GM23338 (cell line): Measurements from ENCODE around the gene FARS2. TPM values are rescaled to one million over a fixed set of nuclear protein-coding genes. Genes with fewer than 3 reads are reported as not detected.
"Not testable (repeated sequence)": the region's sequence is repeated elsewhere in the genome, so short reads cannot be mapped to it uniquely, and the experiment has no call there.

Experiments used
- ATAC-seq: fragments of 200-7000 bp; cut with Tn5 transposase; 3 replicates; pipeline ENCODE4 v1.9.1; 2020
- DNase-seq: peaks from one replicate; pipeline ENCODE4 v3.0.0-alpha.2; 2015; ENCODE audit warnings: low spot score
- H2AFZ ChIP-seq: fragments of 200-600 bp; sonication (generic); 2 replicates; pipeline ENCODE4 v1.8.0; 2016; ENCODE audit warnings: antibody characterized with exemption, mild to moderate bottlenecking, moderate library complexity
- H3F3A ChIP-seq: fragments of 200-600 bp; sonication (generic); replicated peaks from 2 replicates; pipeline ENCODE4 v1.8.0; 2017; ENCODE audit warnings: antibody characterized with exemption, mixed run types, low read depth
- H3K27ac ChIP-seq: fragments of 200-600 bp; sonication (generic); 2 replicates; pipeline ENCODE4 v1.6.1; 2016; ENCODE audit warnings: low read depth
- H3K27me3 ChIP-seq: fragments of 200-600 bp; sonication (generic); 2 replicates; pipeline ENCODE4 v1.8.0; 2016; ENCODE audit warnings: mild to moderate bottlenecking, mixed run types, moderate library complexity; ENCODE audit not compliant: insufficient read depth
- H3K36me3 ChIP-seq: fragments of 200-600 bp; sonication (generic); 2 replicates; pipeline ENCODE4 v1.8.0; 2016; ENCODE audit warnings: mild to moderate bottlenecking; ENCODE audit not compliant: insufficient read depth
- H3K4me1 ChIP-seq: fragments of 200-600 bp; sonication (generic); 2 replicates; pipeline ENCODE4 v1.8.0; 2016; ENCODE audit warnings: mild to moderate bottlenecking, moderate library complexity; ENCODE audit not compliant: insufficient read depth
- H3K4me2 ChIP-seq: fragments of 200-600 bp; sonication (generic); 2 replicates; pipeline ENCODE4 v1.7.1; 2017; ENCODE audit warnings: mixed run types
- H3K4me3 ChIP-seq: fragments of 200-600 bp; sonication (generic); 2 replicates; pipeline ENCODE4 v1.6.1; 2016; ENCODE audit warnings: mixed run types
- H3K79me2 ChIP-seq: fragments of 200-600 bp; sonication (generic); replicated peaks from 2 replicates; pipeline ENCODE4 v1.8.0; 2017; ENCODE audit warnings: mild to moderate bottlenecking; ENCODE audit not compliant: insufficient read depth
- H3K9me2 ChIP-seq: fragments of 200-600 bp; sonication (generic); 2 replicates; pipeline ENCODE4 v1.8.0; 2017; ENCODE audit not compliant: insufficient read depth
- H4K20me1 ChIP-seq: fragments of 200-600 bp; sonication (generic); replicated peaks from 2 replicates; pipeline ENCODE4 v1.8.0; 2017; ENCODE audit warnings: mild to moderate bottlenecking; ENCODE audit not compliant: insufficient read depth
- H3K27ac Mint-ChIP-seq: 2 replicates; pipeline ENCODE4 v1.8.0; 2020; ENCODE audit warnings: inconsistent platforms, mild to moderate bottlenecking, moderate library complexity, mixed read lengths
- H3K27me3 Mint-ChIP-seq: 3 replicates; pipeline ENCODE4 v1.8.0; 2022; ENCODE audit warnings: low read depth, mild to moderate bottlenecking, moderate library complexity, mixed read lengths, inconsistent platforms; ENCODE audit not compliant: insufficient read depth, poor library complexity
- H3K36me3 Mint-ChIP-seq: 3 replicates; pipeline ENCODE4 v1.8.0; 2021; ENCODE audit warnings: low read depth, mild to moderate bottlenecking, inconsistent platforms, moderate library complexity, mixed read lengths
- H3K4me1 Mint-ChIP-seq: 3 replicates; pipeline ENCODE4 v1.8.0; 2020; ENCODE audit warnings: mild to moderate bottlenecking, inconsistent platforms, mixed read lengths
- H3K4me3 Mint-ChIP-seq: 3 replicates; pipeline ENCODE4 v1.8.0; 2021; ENCODE audit warnings: moderate library complexity, mild to moderate bottlenecking, inconsistent platforms, mixed read lengths
- H3K9me3 Mint-ChIP-seq: 3 replicates; pipeline ENCODE4 v1.8.0; 2020; ENCODE audit warnings: moderate library complexity, mild to moderate bottlenecking, inconsistent platforms, mixed read lengths
- CTCF ChIP-seq, 2 experiments: fragments of 200-600 bp in 1 of 2; sonication (generic) in 1 of 2; conservative IDR thresholded peaks; 2 replicates each; pipeline versions ENCODE4 v1.5.1 to v1.6.1; 2016 to 2017; ENCODE audit warnings: antibody characterized with exemption in 2 of 2, low read depth in 2 of 2, mild to moderate bottlenecking in 2 of 2, moderate library complexity in 1 of 2
- EZH2phosphoT487 ChIP-seq: fragments of 200-600 bp; sonication (generic); IDR thresholded peaks from one replicate; pipeline ENCODE4 v1.8.1; 2018; ENCODE audit warnings: antibody characterized with exemption; ENCODE audit not compliant: unreplicated experiment
- POLR2AphosphoS5 ChIP-seq: IDR thresholded peaks from 2 replicates; pipeline ENCODE4 v1.6.1; 2016; ENCODE audit warnings: antibody characterized with exemption, low read depth
- REST ChIP-seq: IDR thresholded peaks from one replicate; pipeline ENCODE4 v1.6.1; 2018; ENCODE audit warnings: antibody characterized with exemption; ENCODE audit not compliant: unreplicated experiment
- ZNF331 ChIP-seq: fragments of 250-450 bp; sonication (Bioruptor Pico); IDR thresholded peaks from 2 replicates; pipeline ENCODE4 v1.5.0; 2020; ENCODE audit warnings: low read depth, mild to moderate bottlenecking, moderate library complexity
- ZNF462 ChIP-seq: fragments of 250-450 bp; sonication (Bioruptor Pico); IDR thresholded peaks from 2 replicates; pipeline ENCODE4 v1.5.0; 2020; ENCODE audit warnings: mild to moderate bottlenecking, moderate library complexity
- polyA plus RNA-seq: library from polyadenylated mRNA; unstranded; fragments of >200 nt; fragmentation: Nextera tagmentation; extraction: Ambion mirVana; gene quantifications from 2 replicates; pipeline ENCODE4 v1.2.1, GENCODE V29; 2016
- total RNA-seq: library from RNA; depleted of rRNA; stranded (reverse); fragments of >200 nt; shearing (Covaris generic); gene quantifications from 2 replicates; pipeline ENCODE4 v1.2.3, GENCODE V29; 2014

Gene FARS2
- total and polyA plus RNA-seq, 2 experiments from 2014 or later: 7.6 to 19.0 TPM

- TF ChIP-seq ZNF462 (CRISPR knock-in tag) (no peak), ZNF331 (CRISPR knock-in tag) (no peak), EZH2phosphoT487 (no peak), REST (no peak), CTCF (conservative IDR thresholded peaks at IDR 0.05; ENCODE audit: low read depth in 2 of 2) (no peak), POLR2AphosphoS5 (no peak)
Observed at GRCh38 chr6:5698318-5698717, 437.0 kb downstream of the FARS2 start (continued).

- not testable (repeated sequence) for H3K4me3 Mint-ChIP-seq, H3K27ac ChIP-seq
Observed at GRCh38 chr6:5699064-5699463, 437.8 kb downstream of the FARS2 start.

More at GRCh38 chr6:5699064-5699463, 437.8 kb downstream of the FARS2 start:
- H3K4me1 ChIP-seq, H3K4me1 Mint-ChIP-seq, H3K27me3 Mint-ChIP-seq, ATAC-seq, H3K27ac Mint-ChIP-seq, H4K20me1 ChIP-seq, H3K4me2 ChIP-seq, H3K36me3 ChIP-seq, H3F3A ChIP-seq, H2AFZ ChIP-seq, H3K79me2 ChIP-seq, H3K9me2 ChIP-seq, H3K4me3 ChIP-seq, H3K9me3 Mint-ChIP-seq, DNase-seq, H3K27me3 ChIP-seq, H3K36me3 Mint-ChIP-seq: not testable (repeated sequence)
